Left kidney (tissue), 2 donors: ENCODE data around the gene APLP2. TPM values are rescaled to one million over a fixed set of nuclear protein-coding genes. Genes with fewer than 3 reads are reported as not detected.
"Not testable (repeated sequence)": the region's sequence is repeated elsewhere in the genome, so short reads cannot be mapped to it uniquely, and the experiment has no call there.

ENCODE experiments used
- DNase-seq: peaks from one replicate; pipeline ENCODE4 v3.0.0-alpha.2; 2013
- polyA plus RNA-seq: library from polyadenylated mRNA; unstranded; fragments of 120-200 nt; gene quantifications from one replicate; pipeline ENCODE4 v1.2.1, GENCODE V29; 2013; ENCODE audit not compliant: insufficient read length

APLP2 gene
- polyA plus RNA-seq, 1 donor = 451 TPM

GRCh38 chr11:130192845-130193267, 123.2 kb downstream of the APLP2 start:
- no peak for DNase-seq

GRCh38 chr11:130193551-130193950, 123.9 kb downstream of the APLP2 start:
- DNase-seq = not testable (repeated sequence)

Other genes with a start within 250 kb of the APLP2 start
- gene NFRKB, start 174.3 kb upstream of the APLP2 start, polyA plus RNA-seq = 56.1 TPM
- gene PRDM10, start 67.1 kb upstream of the APLP2 start, polyA plus RNA-seq = 14.1 TPM
- 23.5 TPM for gene ST14, start 89.9 kb downstream of the APLP2 start, polyA plus RNA-seq
- 72.0 TPM for gene ZBTB44, start 245.0 kb downstream of the APLP2 start, polyA plus RNA-seq